Measurements from ENCODE around the gene PRND. TPM values are rescaled to one million over a fixed set of nuclear protein-coding genes. Genes with fewer than 3 reads are reported as not detected.

PRND gene
- total and polyA plus RNA-seq, 2 of the 4 experiments (the other 2 are of a cell fraction): not detected

GRCh38 chr20:4774207-4774606, 52.5 kb downstream of the PRND start:
- H3K23ac ChIP-seq (ENCODE audit: low read depth, low read length): no peak overlapping the region
- H3K27ac ChIP-seq (ENCODE audit: insufficient read depth, low read length): no peak overlapping the region
- ATAC-seq (ENCODE audit: low read depth): no peak
- no peak overlapping the region for H2AK9ac ChIP-seq (replicated peaks; ENCODE audit: low read depth, low read length, poor library complexity)
- no peak overlapping the region for H3K18ac ChIP-seq (ENCODE audit: low read depth, low read length)
- no peak overlapping the region for H2AK5ac ChIP-seq (ENCODE audit: low read depth, low read length)
- H2BK5ac ChIP-seq (ENCODE audit: low read depth, low read length, poor library complexity, severe bottlenecking): no peak overlapping the region
- ChIA-PET POLR2A (ENCODE audit: unreplicated experiment) (no interaction called here), CTCF (no interaction called here)
- intact Hi-C loops (cut with micrococcal nuclease) (no loop called here), dilution Hi-C loops (cut with HindIII; ENCODE audit: low sequenced_read_pairs, unreplicated experiment) (no loop called here), in situ Hi-C loops (cut with MboI; ENCODE audit: low sequenced_read_pairs) (no loop called here)
- no peak overlapping the region for H2BK120ac ChIP-seq (ENCODE audit: low read depth, low read length)
- no peaks in the 10 kb centered on the region for H3K79me1 ChIP-seq (ENCODE audit: low read depth in 1 of 2, low read length in 2 of 2)
- H3K4me3 ChIP-seq (ENCODE audit: insufficient read depth, low read depth, low read length): no peak overlapping the region
- no peak overlapping the region for H2AFZ ChIP-seq (replicated peaks; ENCODE audit: low read length, poor library complexity)
- H4K91ac ChIP-seq (ENCODE audit: insufficient read depth, low read depth, low read length): no peak overlapping the region
- no peaks in the 10 kb centered on the region; the same call in 1 of the 2 replicates for H3K27me3 ChIP-seq (ENCODE audit: control insufficient read depth, insufficient read depth, low read length)
- H3K56ac ChIP-seq (ENCODE audit: extremely low read depth, insufficient read depth, low read length): no peak overlapping the region
- H4K20me1 ChIP-seq (ENCODE audit: insufficient read depth, low read length): no peaks in the 10 kb centered on the region
- no peaks in the 10 kb centered on the region for H3K4me1 ChIP-seq (ENCODE audit: control insufficient read depth, insufficient read depth, low read length)
- BruUV-seq (replicated peaks): no TSS peak
- DNase-seq: no peak
- no peak overlapping the region for H2BK15ac ChIP-seq (ENCODE audit: low read depth, low read length)
- peaks cover 10% of the 10 kb centered on the region for H3K9me3 ChIP-seq (ENCODE audit: control insufficient read depth, insufficient read depth, low read length)
- TF ChIP-seq BHLHE40 (IDR thresholded peaks at IDR 0.05; ENCODE audit: low read depth, low read length): 0 out of 2 replicates have a peak, but pooled peaks have one; percentile 12
- TF ChIP-seq ELK1 (IDR thresholded peaks at IDR 0.05; ENCODE audit: borderline replicate concordance, low read depth, low read length): no peak
- no peak for TF ChIP-seq RCOR1 (IDR thresholded peaks at IDR 0.05; ENCODE audit: insufficient replicate concordance, low read length)
- TF ChIP-seq USF2 (IDR thresholded peaks at IDR 0.05; ENCODE audit: low read depth, low read length): no peak
- TF ChIP-seq CTCF (conservative IDR thresholded peaks at IDR 0.05; ENCODE audit: low read depth, low read length): no peak
- TF ChIP-seq RFX5 (IDR thresholded peaks at IDR 0.05; ENCODE audit: low read depth, low read length): no peak
- no peak for TF ChIP-seq POLR2A (IDR thresholded peaks at IDR 0.05; ENCODE audit: low read depth, low read length)
- H3K14ac ChIP-seq (replicated peaks; ENCODE audit: low read depth, low read length): no peak overlapping the region
- H4K5ac ChIP-seq (ENCODE audit: low read depth, low read length): no peak overlapping the region
- H3K36me3 ChIP-seq (ENCODE audit: control insufficient read depth, insufficient read depth, low read length): no peaks in the 10 kb centered on the region
- H3K9me1 ChIP-seq (ENCODE audit: insufficient read depth, low read length): no peaks in the 10 kb centered on the region
- no peak overlapping the region for H2BK20ac ChIP-seq (ENCODE audit: low read depth, low read length)
- no CpG with 5 or more reads among the region's 4 CpGs for WGBS, 2 experiments (ENCODE audit: extremely low coverage in 2 of 2, insufficient read length in 1 of 2)
- no peak overlapping the region for H3K4me2 ChIP-seq (ENCODE audit: low read depth, low read length)
- H3K4ac ChIP-seq (ENCODE audit: low read depth, low read length): no peak overlapping the region
- no peak overlapping the region for H3K9ac ChIP-seq (ENCODE audit: low read depth, low read length)
- H4K8ac ChIP-seq (ENCODE audit: low read depth in 2 of 2, low read length in 2 of 2): no peak overlapping the region

Measured in IMR-90 (cell line).